GM12801 (cell line): ENCODE measurements around the gene TMEM178B.

Experiments used
- TF ChIP-seq, protein P1 (sequence below): IDR thresholded peaks from one replicate; pipeline ENCODE4 v1.5.1; 2011; ENCODE audit warnings: control low read depth; ENCODE audit not compliant: insufficient read length; ENCODE audit errors: extremely low read depth

Gene TMEM178B

GRCh38 chr7:141456298-141456697 lies 382.4 kb downstream of the TMEM178B start:
- TF ChIP-seq, protein P1, sequence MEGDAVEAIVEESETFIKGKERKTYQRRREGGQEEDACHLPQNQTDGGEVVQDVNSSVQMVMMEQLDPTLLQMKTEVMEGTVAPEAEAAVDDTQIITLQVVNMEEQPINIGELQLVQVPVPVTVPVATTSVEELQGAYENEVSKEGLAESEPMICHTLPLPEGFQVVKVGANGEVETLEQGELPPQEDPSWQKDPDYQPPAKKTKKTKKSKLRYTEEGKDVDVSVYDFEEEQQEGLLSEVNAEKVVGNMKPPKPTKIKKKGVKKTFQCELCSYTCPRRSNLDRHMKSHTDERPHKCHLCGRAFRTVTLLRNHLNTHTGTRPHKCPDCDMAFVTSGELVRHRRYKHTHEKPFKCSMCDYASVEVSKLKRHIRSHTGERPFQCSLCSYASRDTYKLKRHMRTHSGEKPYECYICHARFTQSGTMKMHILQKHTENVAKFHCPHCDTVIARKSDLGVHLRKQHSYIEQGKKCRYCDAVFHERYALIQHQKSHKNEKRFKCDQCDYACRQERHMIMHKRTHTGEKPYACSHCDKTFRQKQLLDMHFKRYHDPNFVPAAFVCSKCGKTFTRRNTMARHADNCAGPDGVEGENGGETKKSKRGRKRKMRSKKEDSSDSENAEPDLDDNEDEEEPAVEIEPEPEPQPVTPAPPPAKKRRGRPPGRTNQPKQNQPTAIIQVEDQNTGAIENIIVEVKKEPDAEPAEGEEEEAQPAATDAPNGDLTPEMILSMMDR: no peak

DNA sequence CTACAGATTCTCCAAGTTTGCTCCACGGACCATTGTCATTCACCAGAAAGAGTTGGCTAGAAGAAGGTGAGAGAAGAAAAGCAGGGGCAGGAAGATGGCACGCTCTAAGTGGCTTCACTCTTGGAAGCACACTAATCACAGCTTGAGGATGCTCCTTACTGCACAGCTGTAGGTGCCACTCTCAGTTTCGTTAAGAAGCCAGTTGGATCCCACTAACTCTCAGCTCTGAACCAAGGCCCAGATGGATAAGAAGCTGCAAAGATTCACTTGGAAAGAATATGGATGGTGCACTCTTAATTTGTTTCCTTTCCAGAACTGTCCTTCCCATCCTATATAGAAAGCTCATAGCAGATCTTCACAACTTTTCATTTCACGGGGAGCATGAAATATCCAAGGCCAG lies 382.8 kb downstream of the TMEM178B start:
- TF ChIP-seq, protein P1: no peak

DNA sequence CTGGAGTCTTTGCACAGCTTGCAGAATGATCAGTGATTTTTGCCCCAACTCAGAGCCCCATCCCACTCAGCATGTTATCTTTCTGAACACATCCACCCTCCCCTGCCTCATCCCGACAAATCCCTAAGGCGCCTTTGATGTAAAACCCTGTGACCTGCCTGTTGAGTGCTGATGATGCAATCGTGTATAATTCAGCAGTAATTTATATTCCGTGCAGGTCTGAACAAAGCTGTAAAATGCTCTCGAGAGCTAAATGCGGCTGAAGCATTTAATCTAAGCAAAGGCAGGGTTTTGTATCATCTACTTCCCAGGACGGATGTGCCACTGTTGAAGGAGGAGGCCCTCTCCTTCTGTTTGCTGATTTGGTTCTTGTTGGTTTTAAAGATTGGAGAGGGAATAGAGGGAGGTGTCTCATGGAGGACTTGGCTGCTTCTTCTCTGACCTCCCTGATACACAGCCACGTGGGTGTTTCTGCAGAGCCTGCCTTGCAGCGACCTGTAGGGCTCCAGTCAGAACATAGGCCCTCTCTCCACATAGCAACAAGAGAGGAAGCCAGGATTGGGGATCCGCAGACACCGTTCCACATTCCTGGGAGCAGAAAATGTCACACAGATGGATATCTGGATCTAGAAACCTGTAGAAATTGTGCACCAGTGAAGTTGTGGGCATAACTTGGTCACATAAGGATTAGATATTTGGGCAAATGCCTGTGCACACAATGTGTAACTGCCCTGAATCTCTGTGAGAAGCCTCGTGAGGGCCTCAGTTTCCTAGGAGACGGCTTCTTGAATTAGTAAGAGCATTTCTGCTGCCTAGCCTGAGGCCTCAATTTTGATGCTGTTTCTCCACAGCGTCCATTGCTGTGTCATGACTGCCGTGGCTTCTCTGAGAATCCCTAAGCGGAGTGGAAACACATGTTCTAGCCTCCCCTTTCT lies 387.2 kb downstream of the TMEM178B start:
- TF ChIP-seq, protein P1: no peak

- TF ChIP-seq, protein P1: no peak
Observed at GRCh38 chr7:141461924-141462323, 388.1 kb downstream of the TMEM178B start.

GRCh38 chr7:141462958-141463357 lies 389.1 kb downstream of the TMEM178B start:
- TF ChIP-seq, protein P1: no peak

GRCh38 chr7:141463986-141464385 lies 390.1 kb downstream of the TMEM178B start:
- TF ChIP-seq, protein P1: no peak

GRCh38 chr7:141464551-141464950 lies 390.7 kb downstream of the TMEM178B start:
- TF ChIP-seq, protein P1: no peak
